Measurements from ENCODE around the gene MAPK1.
"Not testable (repeated sequence)": the region's sequence is repeated elsewhere in the genome, so short reads cannot be mapped to it uniquely, and the experiment has no call there.

Gene MAPK1

DNA sequence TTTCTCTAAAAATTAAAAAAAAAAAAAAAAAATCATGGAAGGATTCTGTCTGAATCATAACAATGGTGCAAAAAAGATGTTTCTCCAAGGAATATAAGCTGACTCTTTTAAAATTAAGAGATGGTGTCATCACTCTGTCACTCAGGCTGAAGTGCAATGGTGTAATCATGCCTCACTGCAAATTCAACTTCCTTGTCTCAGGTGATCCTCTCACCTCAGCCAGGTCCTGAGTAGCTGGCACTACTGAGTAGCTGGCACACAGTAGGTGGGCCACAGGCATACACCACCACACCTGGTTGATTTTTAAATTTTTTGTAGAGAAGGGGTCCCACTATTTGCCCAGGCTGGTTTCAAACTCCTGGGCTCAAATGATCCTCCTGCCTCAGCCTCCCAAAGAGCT, 77.1 kb downstream of the MAPK1 start:
- no peak for TF ChIP-seq POLR2A (IDR thresholded peaks at IDR 0.05; ENCODE audit: low read depth, low read length)
- no peak for TF ChIP-seq TAF1 (IDR thresholded peaks at IDR 0.05; ENCODE audit: borderline replicate concordance, low read depth, low read length)
- no peak for TF ChIP-seq POLR2AphosphoS5 (IDR thresholded peaks at IDR 0.05; ENCODE audit: low read depth, low read length)
- no peak for FAIRE-seq
- no peak for DNase-seq (ENCODE audit: insufficient read length)

DNA sequence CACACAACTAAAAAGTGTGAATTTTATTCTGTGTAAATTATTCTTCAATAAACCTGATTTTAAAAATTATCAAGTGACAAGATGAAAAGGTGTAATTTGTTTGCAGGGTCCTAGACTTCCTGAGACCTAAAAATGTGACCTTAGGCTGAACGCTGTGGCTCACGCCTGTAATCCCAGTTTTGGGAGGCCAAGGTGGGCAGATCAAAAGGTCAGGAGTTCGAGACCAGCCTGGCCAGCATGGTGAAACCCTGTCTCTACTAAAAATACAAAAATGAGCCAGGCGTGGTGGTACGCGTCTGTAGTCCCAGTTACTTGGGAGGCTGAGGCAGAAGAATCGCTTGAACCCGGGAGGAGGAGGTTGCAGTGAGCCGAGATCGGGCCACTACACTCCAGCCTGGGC, 79.9 kb downstream of the MAPK1 start:
- not testable (repeated sequence) for FAIRE-seq; DNase-seq (ENCODE audit: insufficient read length)

DNA sequence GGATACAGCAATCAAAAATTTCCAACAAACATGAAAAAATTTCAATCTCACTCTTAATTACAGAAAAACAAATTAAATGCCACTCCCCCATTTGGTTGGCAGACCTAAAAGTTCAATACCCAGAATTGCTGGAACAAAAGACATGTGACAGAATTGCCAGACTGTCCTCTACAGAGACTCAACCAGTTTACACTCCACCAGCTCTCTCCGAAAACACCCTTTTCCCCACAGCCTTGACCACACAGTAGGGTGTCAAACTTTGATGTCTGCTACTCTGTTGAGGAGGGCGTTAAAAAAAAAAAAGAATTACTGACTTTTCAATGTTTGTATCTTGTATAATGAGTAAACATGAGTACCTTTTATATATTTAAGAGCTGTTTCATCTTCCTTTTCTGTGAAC, 87.2 kb downstream of the MAPK1 start:
- no peak for FAIRE-seq
- TF ChIP-seq TAF1 (IDR thresholded peaks at IDR 0.05; ENCODE audit: borderline replicate concordance, low read depth, low read length) = no peak
- no peak for TF ChIP-seq POLR2A (IDR thresholded peaks at IDR 0.05; ENCODE audit: low read depth, low read length)
- no peak for TF ChIP-seq POLR2AphosphoS5 (IDR thresholded peaks at IDR 0.05; ENCODE audit: low read depth, low read length)

DNA sequence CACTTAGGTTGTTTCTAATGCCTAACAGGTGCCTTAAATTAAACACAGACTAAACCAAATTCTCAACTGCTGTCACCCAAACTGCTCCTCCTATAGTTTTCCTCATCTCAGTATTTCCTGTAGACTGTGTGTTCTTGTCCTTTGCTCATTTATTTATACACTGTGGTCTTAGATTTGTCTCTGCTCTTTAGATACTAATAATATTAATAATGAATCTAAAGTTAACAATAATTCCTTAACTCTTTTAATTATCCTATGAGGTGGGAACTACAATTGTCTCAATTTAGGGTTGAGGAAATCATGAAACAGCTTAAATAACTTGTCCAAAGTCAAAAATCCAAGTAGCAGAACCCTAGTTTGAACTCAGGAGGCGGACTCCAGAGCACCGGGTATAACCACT, 88.0 kb downstream of the MAPK1 start:
- FAIRE-seq (no peak), DNase-seq (ENCODE audit: insufficient read length) (no peak)
- TF ChIP-seq POLR2AphosphoS5 (IDR thresholded peaks at IDR 0.05; ENCODE audit: low read depth, low read length) (no peak), TAF1 (IDR thresholded peaks at IDR 0.05; ENCODE audit: borderline replicate concordance, low read depth, low read length) (no peak), POLR2A (IDR thresholded peaks at IDR 0.05; ENCODE audit: low read depth, low read length) (no peak)

More for the DNA sequence above, 87.2 kb downstream of the MAPK1 start:
- no peak for DNase-seq (ENCODE audit: insufficient read length)

DNA sequence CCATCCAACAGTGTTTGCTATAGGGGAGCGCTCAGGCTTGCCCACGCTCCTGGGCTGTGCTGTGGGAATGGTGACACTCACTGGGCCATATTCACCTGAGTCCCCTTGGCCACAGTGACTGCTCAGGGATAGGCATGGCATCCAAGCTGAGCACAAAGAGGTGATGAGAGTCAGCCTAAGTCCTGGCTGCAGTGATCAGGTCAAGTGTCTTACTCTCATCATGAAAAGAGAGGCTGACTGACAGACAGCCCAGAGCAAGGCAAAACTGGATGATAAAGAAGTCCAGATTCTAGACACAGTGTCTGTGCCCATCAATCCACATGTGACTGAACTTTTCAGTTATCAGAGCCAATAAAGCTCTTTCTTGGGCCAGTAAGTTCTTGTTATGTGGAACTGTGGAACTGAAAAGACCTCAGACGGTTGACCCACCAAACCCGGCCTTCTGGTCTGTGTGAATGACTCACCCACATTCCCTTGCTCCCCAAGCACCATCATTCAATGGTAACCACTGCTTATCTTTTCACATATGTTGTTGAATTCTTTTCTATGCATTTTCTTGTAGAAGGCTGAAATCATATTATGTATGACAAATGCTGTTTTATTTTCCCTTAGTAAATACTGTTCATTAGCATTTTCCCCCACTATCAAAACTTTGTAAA, 88.6 kb downstream of the MAPK1 start:
- TF ChIP-seq POLR2A (IDR thresholded peaks at IDR 0.05; ENCODE audit: low read depth, low read length) (no peak), TAF1 (IDR thresholded peaks at IDR 0.05; ENCODE audit: borderline replicate concordance, low read depth, low read length) (no peak), POLR2AphosphoS5 (IDR thresholded peaks at IDR 0.05; ENCODE audit: low read depth, low read length) (no peak)
- FAIRE-seq (no peak), DNase-seq (ENCODE audit: insufficient read length) (no peak)

DNA sequence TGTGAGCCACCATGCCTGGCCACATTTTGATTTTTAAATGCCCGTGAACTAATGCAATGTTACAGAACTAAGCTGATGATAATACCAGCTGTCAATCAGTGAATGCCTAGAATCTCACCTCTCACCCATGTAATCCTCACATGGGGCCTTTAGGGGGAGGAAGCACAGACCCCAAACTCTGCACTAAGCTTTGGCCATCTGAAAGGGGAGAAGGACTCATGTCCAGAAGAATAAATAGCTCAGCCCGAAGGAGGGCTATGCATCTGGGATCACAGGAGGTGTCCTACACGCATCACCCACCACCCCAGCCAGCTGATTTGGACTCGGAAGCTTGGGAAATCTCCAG, 95.8 kb downstream of the MAPK1 start:
- no peak for DNase-seq (ENCODE audit: insufficient read length)
- FAIRE-seq = no peak
- TF ChIP-seq POLR2AphosphoS5 (IDR thresholded peaks at IDR 0.05; ENCODE audit: low read depth, low read length) = no peak
- TF ChIP-seq TAF1 (IDR thresholded peaks at IDR 0.05; ENCODE audit: borderline replicate concordance, low read depth, low read length) = no peak
- no peak for TF ChIP-seq POLR2A (IDR thresholded peaks at IDR 0.05; ENCODE audit: low read depth, low read length)

DNA sequence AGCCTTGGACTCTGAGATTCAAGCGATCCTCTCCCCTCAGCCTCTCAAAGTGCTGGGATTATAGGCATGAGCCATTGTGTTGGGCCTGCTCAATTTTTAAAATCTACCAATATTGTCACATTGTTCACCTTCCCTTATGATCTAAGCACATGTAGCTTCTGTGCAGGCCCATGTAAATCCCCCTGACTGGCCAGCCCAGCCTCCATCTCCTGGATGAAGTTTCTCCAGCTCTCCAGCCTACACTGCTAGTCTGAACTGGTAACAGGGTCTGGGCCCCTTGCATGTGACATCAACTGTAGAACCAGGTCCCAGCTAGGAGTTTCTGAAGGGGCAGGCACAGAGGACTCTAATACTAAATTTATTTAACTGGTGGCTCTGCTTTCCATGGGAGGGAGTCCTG, 99.0 kb downstream of the MAPK1 start:
- TF ChIP-seq TAF1 (IDR thresholded peaks at IDR 0.05; ENCODE audit: borderline replicate concordance, low read depth, low read length) (no peak), POLR2AphosphoS5 (IDR thresholded peaks at IDR 0.05; ENCODE audit: low read depth, low read length) (no peak), POLR2A (IDR thresholded peaks at IDR 0.05; ENCODE audit: low read depth, low read length) (no peak)
- no peak for DNase-seq (ENCODE audit: insufficient read length)
- no peak for FAIRE-seq

DNA sequence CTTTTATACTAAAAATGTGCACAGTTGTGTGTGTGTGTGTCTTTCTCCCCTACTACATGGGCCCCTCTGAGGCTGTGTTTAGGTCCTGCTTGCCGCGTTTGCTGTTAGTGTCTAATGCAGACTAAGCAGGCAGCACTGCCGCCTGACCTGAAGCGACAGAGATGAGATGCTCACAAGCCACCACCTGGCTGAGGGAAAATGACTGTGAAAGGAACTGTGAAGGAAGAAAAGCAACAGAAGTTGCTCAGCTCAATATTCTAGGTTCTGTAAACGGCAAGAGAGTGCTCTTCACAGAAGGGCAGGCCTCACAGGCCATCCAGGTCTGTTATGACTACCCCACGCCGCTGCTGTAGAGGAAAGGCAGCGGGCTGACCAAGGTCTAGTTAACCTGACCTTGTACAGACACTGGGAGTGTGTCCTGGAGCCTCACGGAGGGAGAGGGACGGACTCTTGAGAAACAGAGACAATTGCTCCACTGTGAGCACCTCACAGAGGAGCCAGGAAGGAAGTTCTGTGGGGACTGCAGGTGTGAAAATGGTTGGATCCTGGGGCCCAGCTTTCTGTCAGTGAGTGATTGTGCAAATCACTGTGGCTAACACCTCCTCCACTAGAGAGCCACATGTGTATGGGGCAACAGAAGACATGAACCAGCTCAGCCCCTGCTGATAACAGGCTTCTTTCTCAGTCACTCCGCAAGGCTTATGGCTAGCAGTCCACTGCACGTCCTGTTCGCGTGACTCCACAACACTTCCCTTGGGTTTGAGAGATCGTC, 100.6 kb downstream of the MAPK1 start:
- FAIRE-seq (no peak), DNase-seq (ENCODE audit: insufficient read length) (no peak)
- TF ChIP-seq TAF1 (IDR thresholded peaks at IDR 0.05; ENCODE audit: borderline replicate concordance, low read depth, low read length) (no peak), POLR2AphosphoS5 (IDR thresholded peaks at IDR 0.05; ENCODE audit: low read depth, low read length) (no peak), POLR2A (IDR thresholded peaks at IDR 0.05; ENCODE audit: low read depth, low read length) (no peak)

DNA sequence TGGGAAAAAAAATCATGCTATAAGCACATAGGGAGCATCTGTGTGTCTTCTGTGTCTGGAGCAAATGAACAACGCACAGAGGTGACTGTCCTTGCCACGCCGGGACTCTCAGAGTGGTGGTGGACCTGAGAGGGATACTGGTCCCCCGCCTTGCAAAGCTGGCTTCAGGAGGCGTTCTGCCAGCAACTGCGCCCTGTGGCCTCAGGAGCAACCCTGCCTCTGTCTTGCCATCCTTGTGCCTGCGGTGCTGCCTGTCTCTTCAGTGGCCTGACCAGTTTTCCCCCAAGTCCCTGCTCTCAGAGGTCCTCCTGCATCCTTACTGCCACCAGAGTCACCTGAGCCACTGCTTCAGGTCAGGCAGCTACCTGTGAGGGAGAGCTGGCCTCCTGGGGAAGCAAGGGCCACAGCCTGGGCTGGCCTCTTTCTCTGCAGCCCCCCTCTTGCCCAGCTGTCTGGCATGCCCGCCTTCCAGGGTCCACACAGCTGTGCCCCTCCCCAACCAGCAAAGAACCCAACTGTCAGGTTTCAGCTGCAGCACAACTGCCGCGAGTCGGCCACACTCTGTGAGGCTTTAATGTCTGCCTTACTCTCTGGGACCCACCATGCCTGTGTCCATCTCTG, 101.4 kb downstream of the MAPK1 start:
- FAIRE-seq = no peak
- no peak for TF ChIP-seq POLR2AphosphoS5 (IDR thresholded peaks at IDR 0.05; ENCODE audit: low read depth, low read length)
- TF ChIP-seq POLR2A (IDR thresholded peaks at IDR 0.05; ENCODE audit: low read depth, low read length) = no peak
- no peak for TF ChIP-seq TAF1 (IDR thresholded peaks at IDR 0.05; ENCODE audit: borderline replicate concordance, low read depth, low read length)

DNA sequence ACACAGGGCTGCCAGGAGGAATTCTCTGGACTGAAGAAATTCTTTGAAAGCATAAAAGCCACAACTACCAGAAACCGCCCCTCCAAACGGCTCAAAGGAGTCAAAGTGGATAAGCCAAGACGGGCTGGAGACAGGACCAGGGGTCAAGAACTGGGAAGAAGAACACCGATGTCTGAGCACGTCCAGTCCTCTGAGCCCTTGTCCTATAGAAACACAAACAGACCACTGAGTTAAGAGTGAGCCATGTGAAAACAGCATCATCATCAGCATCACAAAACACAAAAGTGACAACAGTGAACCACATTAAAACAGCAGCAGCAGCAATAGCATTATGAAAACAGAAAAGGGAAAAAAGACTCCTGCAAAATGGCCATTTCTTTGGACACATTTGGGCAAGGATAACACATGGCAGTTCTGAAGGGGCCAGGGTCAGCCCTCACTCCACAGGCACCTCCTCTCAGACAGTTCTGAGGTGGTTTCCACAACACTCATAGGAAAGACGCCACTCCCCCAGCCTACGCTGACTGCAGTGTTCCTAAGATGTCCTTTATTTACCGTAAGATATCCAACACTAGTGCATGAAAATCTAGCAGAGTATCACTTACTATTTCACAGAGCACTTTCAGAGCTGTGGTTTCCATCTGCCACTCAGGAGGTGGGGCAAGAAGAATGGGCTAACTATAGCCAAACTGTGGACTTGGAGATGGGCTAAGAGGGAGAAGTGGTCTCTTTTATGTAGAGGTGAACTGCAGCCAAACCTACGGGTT, 103.2 kb downstream of the MAPK1 start:
- TF ChIP-seq TAF1 (IDR thresholded peaks at IDR 0.05; ENCODE audit: borderline replicate concordance, low read depth, low read length) (no peak), POLR2A (IDR thresholded peaks at IDR 0.05; ENCODE audit: low read depth, low read length) (no peak), POLR2AphosphoS5 (IDR thresholded peaks at IDR 0.05; ENCODE audit: low read depth, low read length) (no peak)
- FAIRE-seq = no peak
- no peak for DNase-seq (ENCODE audit: insufficient read length)

More for the DNA sequence above, 101.4 kb downstream of the MAPK1 start:
- DNase-seq (ENCODE audit: insufficient read length) = no peak

Data from GM12892 (cell line).